IPS-15b (cell line): Measurements from ENCODE around the gene LAMTOR1.

ENCODE experiments used
- H3K27me3 ChIP-seq: one replicate; pipeline ENCODE4 v1.6.1; 2013; ENCODE audit warnings: low read length; ENCODE audit not compliant: control insufficient read depth, insufficient read depth
- H3K36me3 ChIP-seq: one replicate; pipeline ENCODE4 v1.6.1; 2013; ENCODE audit warnings: low read length; ENCODE audit not compliant: control insufficient read depth, insufficient read depth
- H3K4me1 ChIP-seq: one replicate; pipeline ENCODE4 v1.6.1; 2013; ENCODE audit warnings: mild to moderate bottlenecking, low read length; ENCODE audit not compliant: control insufficient read depth, insufficient read depth
- H3K4me3 ChIP-seq: one replicate; pipeline ENCODE4 v1.5.1; 2013; ENCODE audit warnings: low read depth, low read length
- H3K9ac ChIP-seq: one replicate; pipeline ENCODE4 v1.6.1; 2013; ENCODE audit warnings: low read depth, mild to moderate bottlenecking, low read length
- H3K9me3 ChIP-seq: one replicate; pipeline ENCODE4 v1.6.1; 2013; ENCODE audit warnings: mild to moderate bottlenecking, low read length; ENCODE audit not compliant: control insufficient read depth, insufficient read depth

Gene LAMTOR1

DNA sequence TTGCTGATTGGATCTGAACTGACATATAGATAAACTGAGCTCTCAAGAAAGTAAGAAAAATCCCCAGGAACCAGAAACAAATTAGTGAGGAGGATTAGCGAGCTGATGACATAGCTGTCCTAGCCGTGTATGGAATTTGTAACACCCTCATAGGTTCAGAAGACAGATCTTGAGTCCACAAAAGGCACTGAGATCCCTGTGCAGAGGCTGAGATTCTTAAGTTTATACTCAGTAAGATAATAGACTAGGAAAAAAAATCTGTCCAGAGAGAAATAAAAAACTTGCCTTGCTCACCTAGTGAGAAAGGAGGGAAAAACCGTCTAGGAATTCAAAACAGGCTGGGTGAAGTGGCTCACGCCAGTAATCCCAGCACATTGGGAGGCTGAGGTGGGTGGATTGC is 27.3 kb downstream of the LAMTOR1 start:
- no peaks in the 10 kb centered on the region for H3K4me1 ChIP-seq
- no peak overlapping the region for H3K9ac ChIP-seq
- H3K36me3 ChIP-seq, result no peaks in the 10 kb centered on the region
- H3K9me3 ChIP-seq, result no peaks in the 10 kb centered on the region
- H3K27me3 ChIP-seq, result no peaks in the 10 kb centered on the region
- no peak overlapping the region for H3K4me3 ChIP-seq

DNA sequence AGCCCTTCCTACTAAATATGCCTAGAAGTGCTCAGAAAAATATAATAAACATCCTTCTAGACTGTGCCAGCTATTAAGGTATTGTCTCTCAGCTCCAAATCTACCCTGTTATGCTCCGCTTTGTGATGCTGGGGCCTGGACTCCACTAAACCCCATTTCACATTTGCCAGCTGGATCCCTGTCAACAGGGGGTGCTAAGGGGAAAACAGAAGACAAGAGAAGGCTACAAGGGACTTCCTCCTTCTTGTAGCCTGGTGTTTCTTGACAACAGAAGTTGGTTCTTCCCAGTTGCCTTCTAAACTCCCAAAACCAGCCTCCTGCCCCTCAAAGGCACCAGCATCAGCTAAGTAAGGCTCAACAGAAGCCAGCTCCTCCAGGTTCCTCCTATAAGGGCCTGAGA is 28.0 kb downstream of the LAMTOR1 start:
- H3K4me3 ChIP-seq, result no peak overlapping the region
- H3K9ac ChIP-seq, result no peak overlapping the region
- no peaks in the 10 kb centered on the region for H3K36me3 ChIP-seq
- no peaks in the 10 kb centered on the region for H3K9me3 ChIP-seq
- H3K4me1 ChIP-seq, result no peaks in the 10 kb centered on the region
- H3K27me3 ChIP-seq, result no peaks in the 10 kb centered on the region

DNA sequence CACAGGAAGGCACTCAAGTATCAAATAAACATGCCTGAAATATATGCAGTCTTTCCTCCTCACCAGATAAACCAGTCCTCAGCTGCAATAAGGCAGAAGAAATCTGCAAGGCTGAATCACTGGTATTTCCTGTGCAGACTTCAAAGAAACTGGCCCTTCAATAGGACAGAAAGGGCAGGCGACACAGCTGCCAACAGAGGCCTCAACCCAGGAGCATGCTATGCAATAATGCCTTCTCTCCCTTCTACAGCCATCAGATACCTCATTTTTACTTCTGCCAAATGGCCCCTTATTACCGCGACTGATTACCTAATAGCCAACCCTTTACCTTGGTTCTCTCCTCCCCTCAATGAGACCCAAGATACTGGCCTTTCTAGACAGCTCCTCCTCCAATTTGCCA is 30.7 kb downstream of the LAMTOR1 start:
- Histone ChIP-seq H3K27me3 (no peaks in the 10 kb centered on the region), H3K9ac (no peak overlapping the region), H3K4me3 (no peak overlapping the region), H3K4me1 (no peaks in the 10 kb centered on the region), H3K36me3 (no peaks in the 10 kb centered on the region), H3K9me3 (no peaks in the 10 kb centered on the region)

DNA sequence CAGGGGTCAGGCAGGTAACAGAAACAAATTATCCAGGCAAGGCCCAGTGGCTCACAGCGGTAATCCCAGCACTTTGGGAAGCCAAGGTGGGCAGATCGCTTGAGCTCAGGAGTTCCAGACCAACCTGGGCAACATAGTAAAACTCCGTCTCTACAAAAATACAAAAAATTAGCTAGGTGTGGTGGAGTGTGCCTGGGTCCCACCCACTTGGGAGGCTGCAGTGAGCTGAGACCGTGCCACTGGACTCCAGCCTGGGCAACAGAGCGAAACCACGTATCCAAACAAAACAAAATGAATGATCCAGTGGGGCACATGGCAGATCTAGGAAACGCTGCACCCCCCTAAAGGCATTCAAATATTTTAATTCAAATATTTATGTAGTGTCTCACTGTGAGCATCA is 32.6 kb downstream of the LAMTOR1 start:
- H3K4me3 ChIP-seq, result no peak overlapping the region
- no peak overlapping the region for H3K9ac ChIP-seq
- no peaks in the 10 kb centered on the region for H3K36me3 ChIP-seq

DNA sequence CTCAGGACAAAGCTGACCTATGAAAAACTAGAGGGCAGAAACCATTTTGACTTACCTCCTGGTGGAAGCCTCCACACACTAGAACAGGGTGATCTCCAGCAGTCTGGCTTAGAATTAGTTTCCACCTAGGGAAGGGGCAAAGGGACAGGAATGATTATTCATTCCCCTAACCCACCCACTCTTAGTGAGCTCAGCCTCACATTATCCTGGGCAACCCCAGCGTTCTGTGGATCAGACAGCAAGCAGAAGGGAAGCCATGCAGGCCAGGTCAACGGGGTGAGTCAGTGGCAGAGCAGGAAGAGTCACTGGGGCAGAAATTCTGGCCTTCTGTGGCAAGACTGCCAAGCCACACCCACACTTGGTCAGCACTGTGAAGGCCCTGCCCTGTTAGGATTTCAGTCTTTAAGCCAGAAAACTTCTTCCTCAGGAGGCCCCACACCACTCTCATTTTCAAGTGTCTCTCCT is 33.3 kb downstream of the LAMTOR1 start:
- no peaks in the 10 kb centered on the region for H3K4me1 ChIP-seq
- no peak overlapping the region for H3K9ac ChIP-seq
- H3K36me3 ChIP-seq, result no peaks in the 10 kb centered on the region

More for the DNA sequence above, 32.6 kb downstream of the LAMTOR1 start:
- Histone ChIP-seq H3K9me3 (no peaks in the 10 kb centered on the region), H3K27me3 (no peaks in the 10 kb centered on the region), H3K4me1 (no peaks in the 10 kb centered on the region)

DNA sequence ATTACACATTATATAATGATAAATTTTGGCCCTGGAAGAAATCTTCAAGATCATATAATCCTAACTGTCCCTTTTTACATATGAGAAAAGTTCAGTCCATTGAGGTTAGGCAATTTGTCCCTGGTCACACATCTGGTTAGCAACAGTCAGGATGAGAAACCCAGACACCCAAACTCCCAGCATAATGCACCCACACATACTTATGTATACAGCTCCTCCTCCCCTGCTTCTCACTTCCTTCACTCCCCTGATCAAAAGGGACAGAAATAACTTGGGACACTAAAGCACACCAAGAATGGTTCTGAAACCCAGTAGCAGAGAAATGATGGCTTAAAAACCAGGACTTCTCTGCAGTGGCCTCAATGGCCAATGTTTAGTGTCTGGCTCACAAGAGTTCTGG is 33.9 kb downstream of the LAMTOR1 start:
- Histone ChIP-seq H3K36me3 (no peaks in the 10 kb centered on the region), H3K9me3 (no peaks in the 10 kb centered on the region), H3K4me1 (no peaks in the 10 kb centered on the region), H3K4me3 (no peak overlapping the region), H3K27me3 (no peaks in the 10 kb centered on the region), H3K9ac (no peak overlapping the region)

More for the DNA sequence above, 33.3 kb downstream of the LAMTOR1 start:
- H3K27me3 ChIP-seq, result no peaks in the 10 kb centered on the region
- no peaks in the 10 kb centered on the region for H3K9me3 ChIP-seq
- H3K4me3 ChIP-seq, result no peak overlapping the region

DNA sequence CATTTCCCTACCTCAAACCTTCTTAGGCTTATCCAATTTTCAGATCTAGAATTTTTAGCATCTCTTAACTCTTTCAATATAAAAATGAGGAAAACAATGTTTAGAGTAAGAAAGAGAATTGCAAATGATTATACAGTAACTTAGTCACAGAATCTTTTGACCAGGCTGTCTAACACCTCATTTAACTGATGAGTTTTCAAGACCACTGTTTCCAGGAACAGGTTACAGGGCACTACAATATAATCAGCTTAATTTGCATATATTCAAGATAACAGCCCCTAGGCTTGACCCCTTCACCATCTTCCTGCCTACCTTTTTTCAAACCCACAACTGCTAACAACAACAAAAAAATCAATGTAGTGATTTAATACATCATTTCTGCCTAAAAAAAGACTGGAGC is 35.4 kb downstream of the LAMTOR1 start:
- no peaks in the 10 kb centered on the region for H3K27me3 ChIP-seq
- H3K36me3 ChIP-seq, result no peaks in the 10 kb centered on the region
- H3K4me3 ChIP-seq, result no peak overlapping the region
- no peaks in the 10 kb centered on the region for H3K9me3 ChIP-seq
- no peaks in the 10 kb centered on the region for H3K4me1 ChIP-seq
- H3K9ac ChIP-seq, result no peak overlapping the region

DNA sequence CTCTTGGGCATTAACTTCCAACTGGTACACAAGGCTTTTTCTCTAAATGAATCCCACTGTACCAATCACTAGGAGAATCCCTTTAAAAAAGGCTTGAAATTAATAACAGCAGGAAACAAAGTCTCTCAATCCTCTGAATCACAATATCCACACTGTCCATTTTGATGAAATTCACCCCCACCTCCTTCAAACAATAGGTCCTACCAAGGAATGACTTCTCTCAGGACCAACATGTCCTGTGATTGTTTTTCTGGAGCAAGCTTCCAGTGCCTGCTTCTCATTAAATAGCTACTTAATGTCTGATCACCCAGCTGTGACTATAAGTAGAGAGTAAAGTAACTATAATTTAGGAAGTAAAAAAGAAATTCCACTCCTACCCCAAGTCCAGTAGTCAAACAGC is 35.8 kb downstream of the LAMTOR1 start:
- Histone ChIP-seq H3K36me3 (no peaks in the 10 kb centered on the region), H3K4me1 (no peaks in the 10 kb centered on the region)

DNA sequence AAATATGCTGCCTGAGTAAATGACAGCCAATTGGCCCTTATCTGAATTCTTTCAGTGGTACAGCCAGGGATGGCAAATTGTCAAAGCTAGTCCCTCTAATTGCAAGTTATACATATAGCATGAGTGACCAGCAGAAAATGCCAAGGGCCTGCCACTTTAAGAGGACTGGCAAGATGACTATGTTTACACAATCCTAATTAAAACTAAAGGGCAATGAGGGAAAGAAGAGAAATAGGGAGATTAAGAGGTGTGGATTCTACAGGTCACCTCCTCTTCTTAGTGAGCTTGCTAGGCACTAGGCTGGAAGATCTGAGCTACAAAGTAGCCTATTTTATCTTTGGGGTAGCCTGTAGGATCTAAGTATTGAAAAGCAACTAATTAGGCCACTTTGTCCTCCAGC is 36.2 kb downstream of the LAMTOR1 start:
- no peak overlapping the region for H3K9ac ChIP-seq
- no peaks in the 10 kb centered on the region for H3K9me3 ChIP-seq
- H3K27me3 ChIP-seq, result no peaks in the 10 kb centered on the region
- peaks cover under 1% of the 10 kb centered on the region for H3K36me3 ChIP-seq
- H3K4me3 ChIP-seq, result no peak overlapping the region
- no peaks in the 10 kb centered on the region for H3K4me1 ChIP-seq

More for the DNA sequence above, 35.8 kb downstream of the LAMTOR1 start:
- Histone ChIP-seq H3K27me3 (no peaks in the 10 kb centered on the region), H3K4me3 (no peak overlapping the region), H3K9ac (no peak overlapping the region), H3K9me3 (no peaks in the 10 kb centered on the region)

DNA sequence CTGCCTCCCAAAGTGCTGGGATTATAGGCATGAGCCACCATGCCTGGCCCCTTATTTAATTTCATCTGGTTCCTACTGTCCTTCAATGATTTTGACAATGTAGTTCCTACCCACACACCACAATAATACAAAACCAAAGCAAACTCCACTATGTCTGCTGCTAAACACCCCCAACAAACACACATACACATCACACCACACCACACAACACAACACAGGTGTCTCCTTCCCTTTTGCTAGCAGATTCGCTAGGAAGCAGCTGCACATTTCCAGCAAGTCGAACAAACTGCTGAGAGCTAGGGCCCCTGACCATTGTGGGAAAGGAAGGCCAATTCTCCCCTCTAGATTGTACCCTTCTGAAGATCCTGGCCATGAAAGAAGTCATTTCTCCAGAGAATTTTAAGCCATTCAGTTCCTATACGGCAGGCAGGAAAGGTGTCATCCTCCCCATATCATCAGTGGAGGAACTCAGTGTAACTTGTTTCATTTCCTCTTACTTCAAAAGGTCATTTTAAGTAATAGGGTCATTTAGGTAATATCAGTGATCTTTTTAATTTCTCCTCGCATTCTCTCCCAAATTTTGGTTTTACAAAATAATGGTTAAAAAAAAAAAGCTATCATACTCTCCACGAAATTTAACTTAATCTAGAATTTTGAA is 41.2 kb downstream of the LAMTOR1 start:
- Histone ChIP-seq H3K4me1 (no peaks in the 10 kb centered on the region), H3K27me3 (no peaks in the 10 kb centered on the region), H3K36me3 (peaks cover 3% of the 10 kb centered on the region), H3K9me3 (no peaks in the 10 kb centered on the region), H3K4me3 (no peak overlapping the region), H3K9ac (no peak overlapping the region)

DNA sequence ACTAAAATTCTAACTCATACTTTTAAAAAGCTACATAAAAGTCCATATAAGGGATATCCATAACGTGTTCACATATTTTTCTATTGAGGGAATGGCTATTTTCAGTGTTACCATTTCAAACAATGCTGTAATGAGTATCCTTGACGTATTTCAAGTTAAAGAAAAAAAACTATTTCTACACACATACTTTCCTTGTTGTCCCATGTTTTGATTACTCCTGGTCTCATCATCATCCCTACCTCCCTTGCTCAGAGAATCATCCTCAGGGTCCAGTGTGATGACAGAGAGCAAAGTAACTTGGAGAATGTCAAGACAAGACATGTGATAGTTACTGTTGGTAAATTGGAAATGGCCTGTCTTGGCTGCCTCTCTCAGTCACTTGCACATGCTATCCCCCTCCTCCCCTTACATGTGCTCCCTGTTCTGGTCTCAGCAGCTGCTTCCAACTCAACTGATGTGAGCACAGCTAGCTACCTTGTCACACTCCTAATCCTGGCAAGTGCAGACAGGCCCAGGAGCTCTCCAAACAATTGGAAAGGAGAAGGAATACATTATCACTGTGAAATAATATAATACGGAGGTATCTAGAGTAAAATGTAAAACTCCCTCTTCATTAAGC is 44.6 kb downstream of the LAMTOR1 start:
- Histone ChIP-seq H3K4me3 (no peak overlapping the region), H3K9me3 (no peaks in the 10 kb centered on the region), H3K9ac (no peak overlapping the region), H3K27me3 (no peaks in the 10 kb centered on the region), H3K36me3 (peaks cover 3% of the 10 kb centered on the region), H3K4me1 (no peaks in the 10 kb centered on the region)

DNA sequence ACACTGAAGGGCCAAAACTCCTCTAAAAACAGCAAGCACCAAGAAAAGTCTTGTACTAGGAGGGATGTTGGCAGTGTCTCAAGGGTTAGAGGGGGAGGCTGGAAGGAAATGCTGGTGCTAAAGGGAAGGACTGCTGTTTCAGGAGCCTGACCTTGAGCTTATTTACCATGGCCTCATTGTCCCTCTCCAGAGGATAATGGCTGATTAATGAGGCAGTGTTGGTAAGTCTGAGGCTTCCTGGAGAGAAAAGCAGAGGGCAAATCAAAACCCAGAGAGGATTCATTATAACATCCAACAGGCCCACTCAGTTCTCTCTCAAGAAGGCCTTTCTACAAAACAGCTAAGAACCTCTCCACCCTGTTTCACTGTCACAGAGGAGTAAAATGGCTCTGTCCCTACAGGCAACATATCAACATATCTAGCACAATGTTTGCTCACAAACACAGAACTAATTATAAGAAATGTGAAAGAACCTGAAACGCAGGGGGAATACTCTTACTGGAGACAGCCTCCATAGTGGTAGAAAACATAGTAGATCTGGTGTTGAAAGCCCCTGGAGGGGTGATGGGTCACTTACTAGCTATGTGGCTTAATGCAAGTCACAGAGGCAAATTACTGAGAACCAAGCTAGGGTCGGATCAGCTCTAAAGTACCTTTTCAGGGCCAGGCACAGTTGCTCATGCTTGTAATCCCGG is 54.2 kb downstream of the LAMTOR1 start:
- H3K36me3 ChIP-seq, result peaks cover 4% of the 10 kb centered on the region
- H3K9ac ChIP-seq, result no peak overlapping the region
- H3K4me1 ChIP-seq, result peaks cover 2% of the 10 kb centered on the region
- H3K27me3 ChIP-seq, result no peaks in the 10 kb centered on the region
- H3K4me3 ChIP-seq, result no peak overlapping the region
- no peaks in the 10 kb centered on the region for H3K9me3 ChIP-seq
